HG03565 (cell line): Measurements from ENCODE around the gene CHCHD6.

Experiments
- ATAC-seq: cut with Tn5 transposase; IDR thresholded peaks from one replicate; pipeline ENCODE4 v1.9.1; 2021; ENCODE audit warnings: mild to moderate bottlenecking, moderate library complexity; ENCODE audit not compliant: unreplicated experiment

CHCHD6 gene

GRCh38 chr3:126956866-126957650, 253.0 kb downstream of the CHCHD6 start:
- no peak for ATAC-seq

- ATAC-seq = no peak
These were observed 254.0 kb downstream of the CHCHD6 start for GRCh38 chr3:126957776-126958637.

GRCh38 chr3:126958638-126959085, 254.6 kb downstream of the CHCHD6 start:
- ATAC-seq = no peak

GRCh38 chr3:126959136-126959920, 255.3 kb downstream of the CHCHD6 start:
- ATAC-seq = no peak

- no peak for ATAC-seq
These were observed 256.0 kb downstream of the CHCHD6 start for GRCh38 chr3:126959921-126960603.

- ATAC-seq = no peak
These were observed 256.6 kb downstream of the CHCHD6 start for GRCh38 chr3:126960604-126960995.

GRCh38 chr3:126961191-126961790, 257.3 kb downstream of the CHCHD6 start:
- no peak for ATAC-seq

GRCh38 chr3:126961791-126962461, 257.9 kb downstream of the CHCHD6 start:
- ATAC-seq = no peak

GRCh38 chr3:126962756-126963155, 258.7 kb downstream of the CHCHD6 start:
- ATAC-seq = no peak

GRCh38 chr3:126963261-126964190, 259.5 kb downstream of the CHCHD6 start:
- ATAC-seq = no peak

- ATAC-seq = no peak
These were observed 260.2 kb downstream of the CHCHD6 start for GRCh38 chr3:126964261-126964660.

- no peak for ATAC-seq
These were observed 260.9 kb downstream of the CHCHD6 start for GRCh38 chr3:126964950-126965349.

- no peak for ATAC-seq
These were observed 261.6 kb downstream of the CHCHD6 start for GRCh38 chr3:126965526-126966080.

GRCh38 chr3:126967386-126967785, 263.3 kb downstream of the CHCHD6 start:
- no peak for ATAC-seq

GRCh38 chr3:126968391-126969390, 264.7 kb downstream of the CHCHD6 start:
- ATAC-seq = no peak

- no peak for ATAC-seq
These were observed 265.5 kb downstream of the CHCHD6 start for GRCh38 chr3:126969586-126969985.

GRCh38 chr3:126970101-126970500, 266.1 kb downstream of the CHCHD6 start:
- no peak for ATAC-seq
